NCI-H1694 (cell line): ENCODE measurements around the gene ABCC2.
"Not testable (repeated sequence)": the region's sequence is repeated elsewhere in the genome, so short reads cannot be mapped to it uniquely, and the experiment has no call there.

Experiments
- DNase-seq: peaks from one replicate; lab custom pipeline; 2025; lab: John Stamatoyannopoulos, UW

Gene ABCC2

GRCh38 chr10:99782447-99783286 lies at the start of gene ABCC2:
Gene ABCC2 (plus strand): TSS chr10:99782640. CDS start chr10:99782845, 205 bp downstream.
- DNase-seq: no peak

GRCh38 chr10:99733366-99733765 lies 49.1 kb upstream of the ABCC2 start:
- no peak for DNase-seq

GRCh38 chr10:99734111-99734510 lies 48.3 kb upstream of the ABCC2 start:
- DNase-seq: not testable (repeated sequence)

- DNase-seq: no peak
These were observed 42.2 kb upstream of the ABCC2 start for GRCh38 chr10:99740260-99740659.

GRCh38 chr10:99740933-99741559 lies 41.4 kb upstream of the ABCC2 start:
- no peak for DNase-seq

- no peak for DNase-seq
These were observed 40.2 kb upstream of the ABCC2 start for GRCh38 chr10:99742254-99742653.

GRCh38 chr10:99742701-99743100 lies 39.7 kb upstream of the ABCC2 start:
- DNase-seq: no peak

GRCh38 chr10:99743841-99744240 lies 38.6 kb upstream of the ABCC2 start:
- DNase-seq: no peak

- DNase-seq: not testable (repeated sequence)
These were observed 36.3 kb upstream of the ABCC2 start for GRCh38 chr10:99746166-99746565.

- DNase-seq: no peak
These were observed 33.5 kb upstream of the ABCC2 start for GRCh38 chr10:99748823-99749451.

- DNase-seq: no peak
These were observed 31.8 kb upstream of the ABCC2 start for GRCh38 chr10:99750641-99751040.

- no peak for DNase-seq
These were observed 27.8 kb upstream of the ABCC2 start for GRCh38 chr10:99754670-99755069.

- no peak for DNase-seq
These were observed 26.3 kb upstream of the ABCC2 start for GRCh38 chr10:99756159-99756558.

GRCh38 chr10:99758211-99758891 lies 24.1 kb upstream of the ABCC2 start:
- DNase-seq: no peak

- DNase-seq: no peak
These were observed 22.1 kb upstream of the ABCC2 start for GRCh38 chr10:99760321-99760720.

- no peak for DNase-seq
These were observed 21.1 kb upstream of the ABCC2 start for GRCh38 chr10:99761365-99761764.

GRCh38 chr10:99765672-99766301 lies 16.7 kb upstream of the ABCC2 start:
- DNase-seq: no peak

- no peak for DNase-seq
These were observed 16.1 kb upstream of the ABCC2 start for GRCh38 chr10:99766302-99766681.

GRCh38 chr10:99767901-99768300 lies 14.5 kb upstream of the ABCC2 start:
- no peak for DNase-seq

GRCh38 chr10:99768556-99768955 lies 13.9 kb upstream of the ABCC2 start:
- no peak for DNase-seq

GRCh38 chr10:99769706-99770105 lies 12.7 kb upstream of the ABCC2 start:
- no peak for DNase-seq
